Measurements from ENCODE around the gene HSFX3.
A peak's percentile ranks its signal among the peaks of the same experiment; 100 is the strongest.
"Not testable (repeated sequence)": the region's sequence is repeated elsewhere in the genome, so short reads cannot be mapped to it uniquely, and the experiment has no call there.

Gene HSFX3

GRCh38 chrX:149545545-149546543, 3.9 kb downstream of the HSFX3 start:
- peak; percentile 41 to 44 for DNase-seq

GRCh38 chrX:149541521-149542047, 8.1 kb downstream of the HSFX3 start:
- no peak for DNase-seq

- peak; percentile 88 to 89 for DNase-seq
Measured at GRCh38 chrX:149540621-149541520, 8.9 kb downstream of the HSFX3 start, which contains the start of gene EOLA1. EOLA1 (plus strand) TSS chrX:149541012; CDS start chrX:149545631, 4,619 bp downstream.

- DNase-seq = peak; percentile 83 to 87
Measured at GRCh38 chrX:149540131-149540620, 9.5 kb downstream of the HSFX3 start.

GRCh38 chrX:149539283-149540130, 10.2 kb downstream of the HSFX3 start:
- peak; percentile 81 to 88 for DNase-seq

- not testable (repeated sequence) for DNase-seq
Measured at GRCh38 chrX:149537474-149537873, 12.2 kb downstream of the HSFX3 start.

GRCh38 chrX:149534926-149535602, 14.7 kb downstream of the HSFX3 start:
- DNase-seq = not testable (repeated sequence)

- not testable (repeated sequence) for DNase-seq
Measured at GRCh38 chrX:149533999-149534398, 15.7 kb downstream of the HSFX3 start.

- DNase-seq = not testable (repeated sequence)
Measured at GRCh38 chrX:149532868-149533267, 16.9 kb downstream of the HSFX3 start.

GRCh38 chrX:149531599-149531998, 18.1 kb downstream of the HSFX3 start:
- DNase-seq = peak in 1 of 2 experiments; percentile 22

- no peak for DNase-seq
Measured at GRCh38 chrX:149528381-149528780, 21.3 kb downstream of the HSFX3 start.

GRCh38 chrX:149527705-149528104, 22.0 kb downstream of the HSFX3 start:
- peak; percentile 31 to 42 for DNase-seq

GRCh38 chrX:149526318-149527033, 23.2 kb downstream of the HSFX3 start:
- not testable (repeated sequence) for DNase-seq

GRCh38 chrX:149525903-149526302, 23.8 kb downstream of the HSFX3 start:
- peak; percentile 27 to 35 for DNase-seq

- peak; percentile 55 to 64 for DNase-seq
Measured at GRCh38 chrX:149525389-149525788, 24.3 kb downstream of the HSFX3 start.

GRCh38 chrX:149522916-149523315, 26.8 kb downstream of the HSFX3 start:
- no peak for DNase-seq

- DNase-seq = no peak
Measured at GRCh38 chrX:149521438-149521837, 28.3 kb downstream of the HSFX3 start.

- DNase-seq = not testable (repeated sequence)
Measured at GRCh38 chrX:149520636-149521277, 29.0 kb downstream of the HSFX3 start.

- DNase-seq = no peak
Measured at GRCh38 chrX:149518236-149518635, 31.5 kb downstream of the HSFX3 start.

- no peak for DNase-seq
Measured at GRCh38 chrX:149517308-149517707, 32.4 kb downstream of the HSFX3 start.
